PFSK-1 (cell line): Measurements from ENCODE around the gene SUSD2.

Experiments used
- FOXP2 ChIP-seq: optimal IDR thresholded peaks from 2 replicates; pipeline ENCODE3; 2011; ENCODE audit warnings: borderline replicate concordance, control low read depth, inconsistent platforms; ENCODE audit not compliant: insufficient read depth; ENCODE audit errors: extremely low read length, extremely low read depth
- POLR2AphosphoS5 ChIP-seq: IDR thresholded peaks from 2 replicates; pipeline ENCODE4 v1.6.1; 2012; ENCODE audit warnings: low read depth, mild to moderate bottlenecking, control low read depth, low read length, moderate library complexity
- REST ChIP-seq, 2 experiments: IDR thresholded peaks; 2 replicates each; pipeline versions ENCODE4 v1.6.1 to v1.8.0; 2011 to 2012; ENCODE audit warnings: low read depth in 2 of 2, low read length in 2 of 2, control low read depth in 1 of 2, inconsistent platforms in 1 of 2, mild to moderate bottlenecking in 1 of 2, moderate library complexity in 1 of 2; ENCODE audit not compliant: insufficient read depth in 1 of 2
- SIN3A ChIP-seq: IDR thresholded peaks from 2 replicates; pipeline ENCODE4 v1.6.1; 2012; ENCODE audit warnings: mild to moderate bottlenecking, low read length, moderate library complexity, borderline replicate concordance; ENCODE audit not compliant: insufficient read depth
- TAF1 ChIP-seq: IDR thresholded peaks from 2 replicates; pipeline ENCODE4 v1.6.1; 2012; ENCODE audit warnings: low read length, control low read depth, borderline replicate concordance; ENCODE audit not compliant: insufficient read depth

- TF ChIP-seq POLR2AphosphoS5 (no peak), TAF1 (no peak), SIN3A (no peak), REST (IDR thresholded peaks at IDR 0.05; ENCODE audit: insufficient read depth in 1 of 2, low read depth in 2 of 2, low read length in 2 of 2) (no peak), FOXP2 (no peak)
Observed at GRCh38 chr22:24153353-24153752, 27.9 kb upstream of the SUSD2 start.
